Subcutaneous adipose tissue (tissue), 4 donors: Measurements from ENCODE around the gene TOM1. TPM values are rescaled to one million over a fixed set of nuclear protein-coding genes. Genes with fewer than 3 reads are reported as not detected.

ENCODE experiments used
- total RNA-seq, 4 donors: library from RNA; depleted of rRNA; stranded (reverse); fragments of >200 nt; gene quantifications; one replicate each; pipeline ENCODE4 v1.1.0, GENCODE V29; 2016
- TF ChIP-seq, protein P1 (sequence below): fragments of 450-650 bp; IDR thresholded peaks from one replicate; pipeline ENCODE4 v1.5.1; 2016; ENCODE audit warnings: low read depth, mild to moderate bottlenecking, control low read depth, antibody characterized with exemption, moderate library complexity

Gene TOM1
- total RNA-seq, 4 donors from 2014 or later, result 54.5 to 94.4 (median 76.9) TPM

DNA sequence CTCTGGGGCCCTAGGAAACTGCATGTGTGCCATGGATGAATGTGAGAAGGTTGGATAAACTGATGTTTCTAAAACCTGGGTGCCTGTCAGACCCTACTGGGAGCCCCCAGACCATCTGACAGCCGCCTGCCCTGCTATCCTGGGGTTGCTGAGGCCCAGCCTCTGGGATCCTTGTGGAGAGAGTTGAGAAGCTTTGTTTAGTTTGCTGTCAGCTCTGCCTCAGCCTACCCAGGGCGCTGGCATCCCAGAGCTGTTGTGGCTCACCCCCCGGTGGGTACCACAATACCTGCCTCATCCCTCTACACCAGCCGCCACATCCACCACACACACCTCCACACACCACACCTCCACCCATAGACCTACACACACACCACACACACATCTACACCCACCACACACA, 42.7 kb downstream of the TOM1 start:
- TF ChIP-seq, protein P1, sequence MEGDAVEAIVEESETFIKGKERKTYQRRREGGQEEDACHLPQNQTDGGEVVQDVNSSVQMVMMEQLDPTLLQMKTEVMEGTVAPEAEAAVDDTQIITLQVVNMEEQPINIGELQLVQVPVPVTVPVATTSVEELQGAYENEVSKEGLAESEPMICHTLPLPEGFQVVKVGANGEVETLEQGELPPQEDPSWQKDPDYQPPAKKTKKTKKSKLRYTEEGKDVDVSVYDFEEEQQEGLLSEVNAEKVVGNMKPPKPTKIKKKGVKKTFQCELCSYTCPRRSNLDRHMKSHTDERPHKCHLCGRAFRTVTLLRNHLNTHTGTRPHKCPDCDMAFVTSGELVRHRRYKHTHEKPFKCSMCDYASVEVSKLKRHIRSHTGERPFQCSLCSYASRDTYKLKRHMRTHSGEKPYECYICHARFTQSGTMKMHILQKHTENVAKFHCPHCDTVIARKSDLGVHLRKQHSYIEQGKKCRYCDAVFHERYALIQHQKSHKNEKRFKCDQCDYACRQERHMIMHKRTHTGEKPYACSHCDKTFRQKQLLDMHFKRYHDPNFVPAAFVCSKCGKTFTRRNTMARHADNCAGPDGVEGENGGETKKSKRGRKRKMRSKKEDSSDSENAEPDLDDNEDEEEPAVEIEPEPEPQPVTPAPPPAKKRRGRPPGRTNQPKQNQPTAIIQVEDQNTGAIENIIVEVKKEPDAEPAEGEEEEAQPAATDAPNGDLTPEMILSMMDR, result no peak

DNA sequence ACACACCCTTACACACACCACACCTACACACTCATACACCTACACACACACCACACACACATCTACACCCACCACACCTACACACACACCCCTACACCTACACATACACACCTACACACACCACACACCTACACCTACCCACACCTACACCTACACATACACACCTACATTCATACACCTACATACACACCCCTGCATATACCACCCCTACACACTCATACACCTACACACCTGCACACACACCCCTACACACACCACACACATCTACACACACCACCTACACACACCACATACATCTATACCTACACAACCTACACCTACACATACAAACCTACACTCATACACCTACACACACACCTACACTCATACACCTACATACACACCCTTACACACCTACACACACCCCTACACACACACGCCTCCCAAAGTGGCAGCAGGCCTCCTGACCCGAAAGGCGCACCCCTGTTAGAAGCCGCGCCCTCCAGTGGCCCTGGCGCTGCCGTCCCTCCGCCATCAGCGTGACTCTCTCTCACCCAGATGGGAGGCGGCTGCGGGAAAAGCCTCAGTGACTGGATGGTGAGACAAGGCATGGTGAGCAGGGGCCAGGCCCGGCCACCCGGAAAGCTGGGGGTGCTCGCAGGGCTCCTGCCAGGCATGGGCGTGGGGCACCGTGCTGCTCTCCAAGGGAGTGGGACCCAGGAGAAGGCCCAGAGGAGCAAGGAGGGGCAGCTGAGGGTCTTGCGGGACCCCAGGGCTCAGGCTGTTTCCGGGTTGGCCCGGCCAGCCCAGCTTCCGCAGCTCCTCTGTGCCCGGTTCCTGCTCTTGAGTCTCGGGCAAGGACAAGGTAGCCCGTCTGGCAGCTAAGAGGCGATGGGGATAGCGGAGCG, 44.2 kb downstream of the TOM1 start:
- TF ChIP-seq, protein P1, result no peak

DNA sequence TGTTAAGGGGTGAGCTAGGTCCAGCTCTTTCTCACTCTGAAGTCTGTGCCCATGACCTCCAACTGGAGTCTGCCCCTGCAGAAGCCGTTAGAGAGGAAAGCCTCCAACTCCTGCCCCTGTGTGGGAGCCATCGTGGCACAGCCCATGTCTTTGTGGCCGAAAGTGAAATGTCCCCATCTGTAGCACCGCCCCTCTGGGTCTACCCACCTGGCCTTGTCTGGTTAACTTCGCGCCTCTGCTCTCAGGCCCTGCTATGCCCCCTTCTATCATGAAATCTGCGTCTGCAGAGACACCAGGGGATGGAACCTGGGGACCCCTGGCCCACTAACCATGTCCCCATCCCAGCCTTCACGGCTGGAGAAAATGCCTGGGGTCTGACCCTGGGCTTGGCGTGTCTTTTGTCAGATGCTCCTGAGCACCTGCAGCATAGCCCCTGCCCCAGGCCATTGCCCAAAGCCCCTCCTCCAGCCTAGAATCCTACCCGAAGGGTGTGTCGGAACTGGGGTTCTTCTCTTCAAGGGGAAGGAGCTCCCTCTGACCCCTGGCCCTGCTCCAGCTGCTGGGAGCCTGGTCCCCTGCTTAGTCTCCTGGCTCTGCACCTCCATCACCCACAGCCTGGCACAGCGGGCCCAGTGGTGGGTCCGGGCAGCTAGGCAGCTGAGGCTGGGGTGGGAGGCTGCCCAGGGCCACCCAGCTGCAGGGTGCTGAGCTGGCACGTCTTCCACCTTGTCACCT, 45.4 kb downstream of the TOM1 start:
- TF ChIP-seq, protein P1, result no peak

- TF ChIP-seq, protein P1, result no peak
Observed at GRCh38 chr22:35345808-35346505, 46.3 kb downstream of the TOM1 start.

DNA sequence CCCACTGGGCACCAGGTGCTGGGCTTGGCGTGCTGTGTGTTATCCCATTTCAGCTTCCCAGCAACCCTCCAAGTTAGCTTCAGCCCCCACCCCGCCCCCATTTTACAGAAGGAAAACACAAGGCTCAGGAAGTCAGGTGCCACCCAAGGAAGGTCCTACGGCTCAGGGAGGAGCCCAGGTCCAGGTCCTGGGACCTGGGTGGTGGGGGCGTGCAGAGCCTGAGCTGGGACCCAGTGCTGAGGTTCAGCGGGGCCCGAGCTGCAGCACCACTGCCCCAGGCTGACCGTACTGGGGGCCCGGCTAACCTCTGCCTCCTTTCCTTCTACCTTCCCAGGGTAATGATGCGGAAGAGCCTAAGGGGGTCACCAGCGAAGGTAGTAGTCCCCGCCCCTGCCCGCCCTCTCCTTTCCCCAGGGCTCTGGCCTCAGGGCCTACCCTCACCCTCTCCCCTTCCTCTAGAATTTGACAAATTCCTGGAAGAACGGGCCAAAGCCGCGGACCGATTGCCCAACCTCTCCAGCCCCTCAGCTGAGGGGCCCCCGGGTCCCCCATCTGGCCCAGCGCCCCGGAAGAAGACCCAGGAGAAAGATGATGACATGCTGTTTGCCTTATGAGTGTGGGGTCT, 47.0 kb downstream of the TOM1 start:
- TF ChIP-seq, protein P1, result no peak

DNA sequence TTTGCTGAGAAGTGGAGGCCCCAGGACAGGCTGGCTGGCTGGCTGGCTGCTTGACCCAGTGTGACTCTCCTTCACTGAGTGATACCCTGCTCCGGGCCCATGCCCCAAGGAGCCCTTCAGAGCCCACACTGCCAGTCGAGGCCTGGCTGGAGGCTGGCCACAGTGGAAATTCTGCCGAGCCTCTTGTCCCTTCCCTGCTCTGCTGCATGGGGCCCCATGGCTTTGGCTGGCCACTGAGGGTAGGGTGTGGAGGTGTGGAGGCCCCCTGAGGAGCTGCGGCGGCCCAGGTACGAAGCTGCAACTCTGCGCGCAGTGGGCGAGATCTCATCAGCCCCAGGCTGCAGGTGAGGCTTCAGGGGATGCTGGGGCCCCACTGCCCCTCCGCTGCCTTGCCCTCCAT, 47.8 kb downstream of the TOM1 start:
- TF ChIP-seq, protein P1, result no peak
